DMS79 (cell line): ENCODE measurements around the gene BCAN.
A peak's percentile ranks its signal among the peaks of the same experiment; 100 is the strongest.

ENCODE experiments used
- DNase-seq: peaks from one replicate; lab custom pipeline; 2025; lab: John Stamatoyannopoulos, UW

Gene BCAN

GRCh38 chr1:156700736-156701531 is 59.0 kb downstream of the BCAN start:
- no peak for DNase-seq

GRCh38 chr1:156703336-156703735 is 61.4 kb downstream of the BCAN start:
- DNase-seq: no peak

- DNase-seq: no peak
These were observed 61.8 kb downstream of the BCAN start for GRCh38 chr1:156703741-156704140.

GRCh38 chr1:156704166-156704711 is 62.3 kb downstream of the BCAN start:
- no peak for DNase-seq

GRCh38 chr1:156704930-156705320 is 63.0 kb downstream of the BCAN start:
- no peak for DNase-seq

- peak; percentile 63 for DNase-seq
These were observed 63.5 kb downstream of the BCAN start, which contains the start of gene CRABP2 for GRCh38 chr1:156705321-156705917. TSS of gene CRABP2 (minus strand) at chr1:156705583. CDS start at chr1:156705446, 137 bp downstream.

GRCh38 chr1:156705918-156706656 is 64.2 kb downstream of the BCAN start:
- DNase-seq: peak; percentile 82

GRCh38 chr1:156706657-156707416 is 64.9 kb downstream of the BCAN start:
- peak; percentile 54 for DNase-seq

GRCh38 chr1:156707417-156708217 is 65.7 kb downstream of the BCAN start:
- no peak for DNase-seq

GRCh38 chr1:156708218-156708661 is 66.3 kb downstream of the BCAN start:
- DNase-seq: no peak

GRCh38 chr1:156709031-156709430 is 67.1 kb downstream of the BCAN start:
- DNase-seq: no peak
